GM12891 (cell line): ENCODE results near the gene GOT2. TPM values are rescaled to one million over a fixed set of nuclear protein-coding genes. Genes with fewer than 3 reads are reported as not detected.
A peak's percentile ranks its signal among the peaks of the same experiment; 100 is the strongest.
"Not testable (repeated sequence)": the region's sequence is repeated elsewhere in the genome, so short reads cannot be mapped to it uniquely, and the experiment has no call there.

Experiments
- DNase-seq: peaks from one replicate; pipeline ENCODE4 v3.0.0; 2011; ENCODE audit warnings: low spot score; ENCODE audit not compliant: insufficient read length
- FAIRE-seq: peaks from 2 replicates; lab custom pipeline; 2011; peaks lifted over from hg19 to GRCh38; lab: Jason Lieb, UNC
- PAX5 ChIP-seq: IDR thresholded peaks from 2 replicates; pipeline ENCODE4 v1.6.1; 2011; ENCODE audit warnings: low read length, moderate library complexity, mild to moderate bottlenecking; ENCODE audit not compliant: insufficient read depth, severe bottlenecking
- POLR2A ChIP-seq: IDR thresholded peaks from 2 replicates; pipeline ENCODE4 v1.6.1; 2011; ENCODE audit warnings: low read depth, low read length, control low read depth
- POLR2AphosphoS5 ChIP-seq: IDR thresholded peaks from 2 replicates; pipeline ENCODE4 v1.6.1; 2011; ENCODE audit warnings: low read depth, low read length, control low read depth
- POU2F2 ChIP-seq: IDR thresholded peaks from 2 replicates; pipeline ENCODE4 v1.6.1; 2011; ENCODE audit warnings: low read depth, mild to moderate bottlenecking, control low read depth, low read length, moderate library complexity
- SPI1 ChIP-seq: IDR thresholded peaks from 2 replicates; pipeline ENCODE4 v1.6.1; 2011; ENCODE audit warnings: low read depth, low read length, control low read depth
- TAF1 ChIP-seq: IDR thresholded peaks from 2 replicates; pipeline ENCODE4 v1.6.1; 2011; ENCODE audit warnings: low read depth, low read length, control low read depth
- polyA plus RNA-seq: library from polyadenylated mRNA; unstranded; fragments of >200 nt; gene quantifications from one replicate; pipeline ENCODE4 v1.2.1, GENCODE V29; 2012; ENCODE audit warnings: low read depth, missing spikeins, inconsistent platforms; ENCODE audit not compliant: missing spikeins

Gene GOT2
- 74.7 TPM for polyA plus RNA-seq

DNA sequence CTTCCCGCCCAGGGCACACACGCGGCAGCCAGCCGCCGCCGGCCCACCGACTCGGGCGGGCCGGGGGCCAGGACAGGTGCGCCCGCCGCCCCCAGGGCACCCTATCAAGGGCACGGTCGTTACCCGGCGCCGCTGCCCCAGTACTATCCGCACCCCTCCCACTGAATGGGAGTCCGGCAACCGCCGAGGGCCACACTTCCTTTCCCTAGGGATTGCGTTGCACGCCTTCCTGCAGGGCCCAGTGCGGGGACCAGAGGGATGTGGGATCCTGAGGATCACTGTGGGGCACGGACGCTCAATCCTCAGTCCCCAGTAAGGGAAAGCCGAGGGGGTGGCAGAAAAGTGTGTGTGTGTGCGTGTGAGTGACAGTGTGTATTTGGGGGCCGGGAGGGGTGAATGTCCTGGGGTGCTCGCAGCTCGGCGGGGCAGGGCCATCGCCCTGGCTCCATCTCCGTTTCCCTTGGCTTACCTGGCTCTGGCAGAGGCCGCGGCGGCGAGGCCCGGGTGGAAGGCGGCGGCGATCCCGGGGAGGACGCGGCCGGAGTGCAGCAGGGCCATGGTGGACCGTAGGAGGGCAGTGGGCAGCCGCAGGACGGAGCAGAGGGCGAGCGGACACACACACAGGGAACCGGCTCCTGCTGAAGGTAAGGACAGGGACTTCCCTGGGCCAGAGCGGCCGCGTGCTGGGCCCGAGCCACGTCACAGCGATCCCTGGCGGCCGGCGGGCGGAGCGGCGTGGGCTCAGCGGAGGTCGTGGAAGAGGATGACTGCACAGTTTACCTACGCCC lies at the start of gene GOT2:
GOT2 (minus strand) TSS at position 646 of the 788 bp plus-strand sequence; CDS start at position 558, 88 bp downstream.
- TF ChIP-seq PAX5 (peak; percentile 28), SPI1 (peak; percentile 28; the same call in 1 of the 2 replicates), POU2F2 (0 out of 2 replicates have a peak, but pooled peaks have one; percentile 74), POLR2A (peak; percentile 56; the same call in 1 of the 2 replicates), TAF1 (peak; percentile 69), POLR2AphosphoS5 (peak; percentile 79)
- FAIRE-seq = peak; percentile 97

DNA sequence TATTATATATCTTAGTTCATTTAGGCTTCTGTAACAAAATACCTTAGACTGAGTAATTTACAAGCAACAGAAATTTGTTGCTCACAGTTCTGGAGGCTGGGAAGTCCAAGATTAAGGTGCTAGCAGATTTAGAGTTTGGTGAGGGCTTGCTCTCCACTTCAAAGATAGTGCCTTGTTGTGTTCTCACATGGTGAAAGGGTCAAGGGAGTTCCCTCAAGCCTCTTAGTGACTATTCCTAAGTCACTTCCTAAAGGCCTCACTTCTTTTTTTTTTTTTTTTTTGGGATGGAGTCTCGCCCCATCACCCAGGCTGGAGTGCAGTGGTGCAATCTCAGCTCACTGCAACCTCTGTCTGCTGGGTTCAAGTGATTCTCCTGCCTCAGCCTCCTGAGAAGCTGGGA lies 45.2 kb upstream of the GOT2 start:
- DNase-seq, FAIRE-seq: not testable (repeated sequence)

More for the DNA sequence above, at the start of gene GOT2:
- DNase-seq = peak; percentile 80

GRCh38 chr16:58773870-58774269 lies 39.8 kb upstream of the GOT2 start:
- TF ChIP-seq POLR2AphosphoS5 = no peak
- TF ChIP-seq TAF1 = no peak
- no peak for TF ChIP-seq POU2F2
- no peak for TF ChIP-seq SPI1
- no peak for TF ChIP-seq POLR2A
- TF ChIP-seq PAX5 = no peak
- no peak for DNase-seq
- FAIRE-seq = no peak

DNA sequence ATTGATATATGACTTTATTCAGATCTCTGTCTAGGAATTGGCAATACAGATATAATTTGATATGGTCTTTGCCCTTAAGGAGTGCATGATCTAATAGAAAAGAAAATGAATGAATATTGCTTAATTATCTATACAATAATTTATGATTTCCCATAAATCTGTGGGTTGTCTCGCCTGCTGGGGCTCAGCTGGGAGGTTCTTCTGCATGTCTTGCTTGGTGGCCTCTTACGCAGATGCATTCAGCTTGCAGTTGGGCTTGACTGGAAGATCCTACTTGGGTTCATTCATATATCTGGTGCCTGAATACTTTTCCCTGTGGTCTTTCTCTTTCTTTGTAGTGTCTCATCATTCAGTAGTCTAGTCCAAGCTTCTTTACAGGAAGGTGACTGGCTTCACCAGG lies 34.0 kb upstream of the GOT2 start:
- FAIRE-seq (no peak), DNase-seq (no peak)
- TF ChIP-seq TAF1 (no peak), POLR2A (no peak), SPI1 (no peak), POLR2AphosphoS5 (no peak), POU2F2 (no peak), PAX5 (no peak)

- FAIRE-seq = no peak
- TF ChIP-seq POU2F2 (no peak), PAX5 (no peak), POLR2A (no peak), SPI1 (no peak), POLR2AphosphoS5 (no peak), TAF1 (no peak)
- no peak for DNase-seq
These were observed 33.5 kb upstream of the GOT2 start for GRCh38 chr16:58767581-58767980.

- TF ChIP-seq POLR2AphosphoS5 = no peak
- TF ChIP-seq SPI1 = no peak
- TF ChIP-seq TAF1 = no peak
- TF ChIP-seq PAX5 = no peak
- TF ChIP-seq POLR2A = no peak
- TF ChIP-seq POU2F2 = no peak
- no peak for DNase-seq
- no peak for FAIRE-seq
These were observed 22.7 kb upstream of the GOT2 start for GRCh38 chr16:58756650-58757332.

GRCh38 chr16:58755989-58756649 lies 22.0 kb upstream of the GOT2 start:
- peak; percentile 90 for FAIRE-seq
- TF ChIP-seq PAX5 (no peak), POLR2AphosphoS5 (no peak), POU2F2 (no peak), SPI1 (no peak), POLR2A (no peak), TAF1 (no peak)
- DNase-seq = peak; percentile 49

DNA sequence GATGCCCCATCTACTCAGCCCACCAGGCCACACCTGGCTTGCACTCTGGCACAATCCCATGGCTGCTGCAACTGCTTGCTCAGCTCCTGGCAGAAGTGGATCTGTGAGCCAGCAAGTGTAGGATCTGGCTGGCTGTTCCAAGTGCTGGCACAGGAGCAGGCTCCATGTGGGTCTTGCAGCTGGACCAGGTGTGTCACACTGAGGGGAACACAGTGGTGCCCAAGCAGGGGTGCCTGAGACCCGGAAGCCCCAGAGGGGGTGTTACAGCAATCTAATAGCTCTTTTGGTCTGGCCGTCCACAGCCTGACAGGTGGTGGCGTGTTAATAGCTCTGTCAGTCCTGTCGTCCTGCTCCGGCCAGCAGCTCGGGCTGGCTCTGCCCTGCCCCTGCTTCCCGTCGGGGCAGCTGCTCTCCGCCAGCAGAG lies 19.6 kb upstream of the GOT2 start:
- FAIRE-seq = no peak
- no peak for TF ChIP-seq POLR2A
- TF ChIP-seq POU2F2 = no peak
- TF ChIP-seq PAX5 = no peak
- TF ChIP-seq TAF1 = no peak
- DNase-seq = no peak

DNA sequence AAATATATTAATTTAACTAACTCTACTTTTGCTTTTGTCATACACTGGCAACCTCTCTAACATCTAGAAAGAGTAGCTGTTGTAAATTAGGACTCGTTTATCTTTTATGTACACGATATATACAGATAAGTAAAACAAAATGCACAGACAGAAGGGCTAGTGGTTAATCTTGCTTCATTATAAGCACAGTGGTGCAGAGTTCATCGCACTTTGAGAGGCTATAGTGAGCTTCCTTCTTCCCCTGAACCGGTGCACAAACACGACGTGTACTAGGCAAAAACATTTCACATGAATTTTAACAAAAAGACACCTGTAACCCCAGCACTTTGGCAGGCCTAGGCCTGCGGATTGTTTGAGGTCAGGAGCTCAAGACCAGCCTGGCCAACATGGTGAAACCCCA lies 10.4 kb upstream of the GOT2 start:
- FAIRE-seq (no peak), DNase-seq (no peak)
- no peak for TF ChIP-seq POU2F2
- no peak for TF ChIP-seq SPI1
- no peak for TF ChIP-seq POLR2AphosphoS5
- no peak for TF ChIP-seq PAX5
- no peak for TF ChIP-seq TAF1
- no peak for TF ChIP-seq POLR2A

DNA sequence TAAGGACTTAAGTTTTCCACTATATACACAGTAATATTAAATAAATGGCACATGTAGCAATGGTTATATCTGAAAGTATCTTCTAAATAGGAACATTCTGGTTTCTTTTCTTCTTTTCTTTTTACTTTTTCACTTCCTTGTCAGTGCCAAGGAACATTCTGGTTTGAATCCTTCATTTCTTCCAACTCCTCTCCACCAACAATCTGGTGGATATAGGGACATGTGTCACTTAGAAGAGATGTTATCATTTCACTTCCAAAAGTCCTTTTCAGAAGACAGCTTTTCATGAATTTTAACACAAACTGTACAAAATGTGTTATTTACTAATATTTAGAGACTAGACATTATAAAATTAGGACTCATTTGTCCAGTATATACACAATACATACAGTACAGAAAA lies 7.9 kb upstream of the GOT2 start:
- FAIRE-seq (no peak), DNase-seq (no peak)
- no peak for TF ChIP-seq PAX5
